Measurements from ENCODE around the gene SIN3A.
"Not testable (repeated sequence)": the region's sequence is repeated elsewhere in the genome, so short reads cannot be mapped to it uniquely, and the experiment has no call there.

- not testable (repeated sequence) for TF ChIP-seq EZH2 (IDR thresholded peaks at IDR 0.05; ENCODE audit: low read depth, low read length, severe bottlenecking); CTCF (IDR thresholded peaks at IDR 0.05; ENCODE audit: control extremely low read depth in 1 of 3, insufficient read depth in 1 of 3, low read depth in 1 of 3, low read length in 3 of 3); POLR2AphosphoS5 (IDR thresholded peaks at IDR 0.05; ENCODE audit: low read depth, low read length); MAFK (IDR thresholded peaks at IDR 0.05; ENCODE audit: low read depth, low read length); YY1 (IDR thresholded peaks at IDR 0.05; ENCODE audit: low read depth, low read length); GABPA (IDR thresholded peaks at IDR 0.05; ENCODE audit: borderline replicate concordance, insufficient read depth, low read length); SP2 (IDR thresholded peaks at IDR 0.05; ENCODE audit: low read length); GTF2F1 (IDR thresholded peaks at IDR 0.05; ENCODE audit: borderline replicate concordance, low read depth, low read length); POLR2A (IDR thresholded peaks at IDR 0.05; ENCODE audit: control extremely low read depth in 1 of 2, low read depth in 2 of 2, low read length in 2 of 2)
Observed at GRCh38 chr15:75448171-75448570, 3.3 kb downstream of the SIN3A start.

Data from H1 (cell line).